Fibroblast of skin of abdomen (primary cell): ENCODE measurements around the gene CCDC6.
A peak's percentile ranks its signal among the peaks of the same experiment; 100 is the strongest.
"Not testable (repeated sequence)": the region's sequence is repeated elsewhere in the genome, so short reads cannot be mapped to it uniquely, and the experiment has no call there.

Experiments
- DNase-seq: peaks from one replicate; pipeline ENCODE4 v3.0.0-alpha.2; 2013

CCDC6 gene

GRCh38 chr10:59905066-59905730 is 1.2 kb downstream of the CCDC6 start:
- peak; percentile 16 for DNase-seq

- no peak for DNase-seq
These were observed 1.8 kb downstream of the CCDC6 start for GRCh38 chr10:59904426-59905065.

- no peak for DNase-seq
These were observed 2.5 kb downstream of the CCDC6 start for GRCh38 chr10:59903871-59904270.

GRCh38 chr10:59902016-59902415 is 4.3 kb downstream of the CCDC6 start:
- no peak for DNase-seq

GRCh38 chr10:59901470-59901869 is 4.9 kb downstream of the CCDC6 start:
- no peak for DNase-seq

- DNase-seq, result no peak
These were observed 6.2 kb downstream of the CCDC6 start for GRCh38 chr10:59900048-59900727.

GRCh38 chr10:59898125-59898835 is 8.1 kb downstream of the CCDC6 start:
- no peak for DNase-seq

- DNase-seq, result no peak
These were observed 10.2 kb downstream of the CCDC6 start for GRCh38 chr10:59896191-59896590.

GRCh38 chr10:59895629-59896116 is 10.7 kb downstream of the CCDC6 start:
- no peak for DNase-seq

GRCh38 chr10:59894114-59894513 is 12.2 kb downstream of the CCDC6 start:
- peak; percentile 69 for DNase-seq

GRCh38 chr10:59892697-59893096 is 13.7 kb downstream of the CCDC6 start:
- DNase-seq, result no peak

- DNase-seq, result no peak
These were observed 14.4 kb downstream of the CCDC6 start for GRCh38 chr10:59891936-59892335.

GRCh38 chr10:59891349-59891748 is 15.0 kb downstream of the CCDC6 start:
- no peak for DNase-seq

- no peak for DNase-seq
These were observed 17.4 kb downstream of the CCDC6 start for GRCh38 chr10:59888781-59889435.

- DNase-seq, result no peak
These were observed 18.2 kb downstream of the CCDC6 start for GRCh38 chr10:59887972-59888640.

- no peak for DNase-seq
These were observed 19.4 kb downstream of the CCDC6 start for GRCh38 chr10:59887006-59887405.

GRCh38 chr10:59885430-59886134 is 20.8 kb downstream of the CCDC6 start:
- DNase-seq, result no peak

- not testable (repeated sequence) for DNase-seq
These were observed 21.5 kb downstream of the CCDC6 start for GRCh38 chr10:59884893-59885292.

GRCh38 chr10:59881640-59882039 is 24.7 kb downstream of the CCDC6 start:
- no peak for DNase-seq

GRCh38 chr10:59880971-59881510 is 25.3 kb downstream of the CCDC6 start:
- DNase-seq, result no peak
